HG02642 (cell line): ENCODE results near the gene SMIM5.
"Not testable (repeated sequence)": the region's sequence is repeated elsewhere in the genome, so short reads cannot be mapped to it uniquely, and the experiment has no call there.

Source experiments
- ATAC-seq: cut with Tn5 transposase; IDR thresholded peaks from one replicate; pipeline ENCODE4 v1.9.1; 2021; ENCODE audit warnings: mild to moderate bottlenecking; ENCODE audit not compliant: unreplicated experiment, poor library complexity

The SMIM5 gene, protein sequence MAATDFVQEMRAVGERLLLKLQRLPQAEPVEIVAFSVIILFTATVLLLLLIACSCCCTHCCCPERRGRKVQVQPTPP

DNA sequence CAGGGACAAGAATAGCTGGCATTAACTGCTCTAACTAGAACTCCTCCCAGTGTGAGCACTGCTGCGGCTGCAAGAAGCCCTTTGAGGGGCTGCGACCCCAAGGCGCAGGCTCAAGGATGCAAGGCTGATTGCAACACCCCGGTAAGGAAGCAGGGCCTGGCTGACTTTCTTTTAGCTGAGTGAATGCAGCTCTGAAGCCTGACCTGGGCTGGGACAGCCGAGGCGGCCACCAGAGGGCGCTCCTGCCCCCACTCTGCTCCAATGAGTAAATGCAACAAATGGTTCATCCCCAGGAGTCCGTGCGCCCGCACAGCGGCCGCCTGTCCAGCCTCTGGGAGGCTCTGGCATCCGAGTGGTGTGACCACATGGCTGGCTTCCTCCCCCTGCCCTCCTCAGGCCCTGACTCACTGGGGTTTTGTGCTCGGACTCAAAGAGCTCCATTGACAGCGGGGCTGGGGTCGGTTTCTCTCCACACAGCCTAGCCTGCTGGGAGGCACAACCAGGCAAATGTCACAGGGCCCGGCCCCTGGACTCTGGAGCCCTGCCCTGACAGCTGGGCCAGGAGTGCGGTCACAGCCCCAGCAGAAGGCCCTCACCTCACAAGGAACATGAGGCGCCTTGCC is at the start of gene SMIM5:
SMIM5 (plus strand) TSS at position 572 of the 623 bp plus-strand sequence. CDS start 6,768 bp downstream, outside the sequence.
- peak; percentile 45 for ATAC-seq

DNA sequence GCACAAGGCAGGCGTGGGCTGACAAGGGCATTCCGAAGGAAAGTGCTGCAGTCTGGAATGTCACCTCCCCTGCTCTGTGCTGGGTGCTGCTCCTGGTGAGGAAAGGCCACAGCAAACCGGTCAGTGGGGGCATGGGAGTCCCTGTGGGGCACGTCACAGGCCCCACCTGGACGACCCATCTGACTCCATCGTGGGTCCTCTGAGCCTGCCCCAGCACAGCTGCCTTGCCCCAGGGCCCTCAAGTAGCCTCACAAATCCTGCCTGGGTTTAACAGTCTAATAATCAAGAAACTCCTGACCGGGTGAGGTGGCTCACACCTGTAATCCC is 48.4 kb upstream of the SMIM5 start:
- ATAC-seq = no peak

DNA sequence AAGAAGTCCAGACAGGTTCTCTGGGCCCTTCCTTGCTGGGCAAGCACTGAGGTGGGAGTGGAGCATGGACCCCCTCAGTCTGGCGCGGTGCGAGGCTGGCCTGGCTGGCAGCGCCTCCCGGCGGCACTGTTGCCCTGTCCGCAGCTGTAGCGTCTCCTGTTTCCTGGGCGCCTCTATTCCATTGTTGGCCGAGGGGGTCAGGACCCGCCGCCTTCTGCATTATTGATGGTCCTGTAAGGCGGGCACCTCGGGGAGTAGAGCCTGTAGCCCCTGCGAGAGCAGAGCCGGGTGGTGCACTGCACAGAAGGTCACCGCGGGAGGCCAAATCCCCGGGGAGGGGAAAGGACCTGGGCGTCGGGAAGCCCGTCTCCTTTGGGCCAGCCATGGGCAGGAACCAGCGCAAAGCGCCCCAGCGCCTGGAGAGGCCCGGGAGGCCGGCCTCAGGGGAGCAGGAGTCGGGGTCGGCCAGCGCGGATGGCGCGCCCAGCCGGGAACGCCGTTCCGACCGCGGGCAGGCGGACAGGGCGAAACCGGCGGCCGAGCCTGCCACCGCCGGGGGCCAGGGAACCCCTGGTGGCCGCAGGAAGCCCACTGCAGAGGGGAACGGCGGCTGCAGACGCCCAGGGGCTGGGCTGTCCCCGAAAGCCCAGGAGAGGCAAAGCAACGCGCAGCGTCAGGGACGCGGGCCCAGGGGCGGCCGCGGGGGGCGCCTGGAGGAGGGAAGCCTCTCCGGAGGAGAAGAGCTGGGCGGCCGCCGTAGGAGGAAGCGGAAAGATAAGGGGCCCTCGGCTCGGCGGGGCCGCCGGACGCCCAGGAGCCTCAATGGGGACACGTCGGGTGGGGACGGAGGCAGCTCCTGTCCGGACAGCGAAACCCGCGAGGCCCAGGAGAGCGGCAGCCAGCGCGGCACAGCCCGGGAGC is 45.3 kb upstream of the SMIM5 start, which contains the start of gene MYO15B:
MYO15B (plus strand) TSS at position 126 of the 921 bp plus-strand sequence; CDS start at position 384, 258 bp downstream.
- peak; percentile 20 for ATAC-seq

DNA sequence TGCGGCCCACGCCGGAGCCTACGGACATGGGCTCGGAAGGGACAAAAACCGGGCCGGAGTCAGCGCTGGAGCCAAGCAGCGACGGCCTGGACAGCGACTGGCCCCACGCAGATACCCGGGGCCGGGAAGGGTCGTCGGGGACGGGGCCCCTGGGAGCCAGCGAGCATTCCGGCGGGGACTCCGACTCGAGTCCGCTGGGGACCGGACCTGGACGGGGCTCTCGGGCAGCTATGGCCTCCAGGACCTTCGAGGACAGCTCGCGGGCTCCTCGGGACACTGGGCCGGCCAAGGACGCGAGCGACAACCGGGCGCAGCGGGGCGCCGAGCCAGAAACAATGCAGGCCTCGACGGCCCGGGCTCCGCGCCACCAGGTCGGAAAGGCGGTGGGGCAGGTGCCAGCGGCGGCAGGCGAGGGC is 44.6 kb upstream of the SMIM5 start:
- ATAC-seq = peak; percentile 21

DNA sequence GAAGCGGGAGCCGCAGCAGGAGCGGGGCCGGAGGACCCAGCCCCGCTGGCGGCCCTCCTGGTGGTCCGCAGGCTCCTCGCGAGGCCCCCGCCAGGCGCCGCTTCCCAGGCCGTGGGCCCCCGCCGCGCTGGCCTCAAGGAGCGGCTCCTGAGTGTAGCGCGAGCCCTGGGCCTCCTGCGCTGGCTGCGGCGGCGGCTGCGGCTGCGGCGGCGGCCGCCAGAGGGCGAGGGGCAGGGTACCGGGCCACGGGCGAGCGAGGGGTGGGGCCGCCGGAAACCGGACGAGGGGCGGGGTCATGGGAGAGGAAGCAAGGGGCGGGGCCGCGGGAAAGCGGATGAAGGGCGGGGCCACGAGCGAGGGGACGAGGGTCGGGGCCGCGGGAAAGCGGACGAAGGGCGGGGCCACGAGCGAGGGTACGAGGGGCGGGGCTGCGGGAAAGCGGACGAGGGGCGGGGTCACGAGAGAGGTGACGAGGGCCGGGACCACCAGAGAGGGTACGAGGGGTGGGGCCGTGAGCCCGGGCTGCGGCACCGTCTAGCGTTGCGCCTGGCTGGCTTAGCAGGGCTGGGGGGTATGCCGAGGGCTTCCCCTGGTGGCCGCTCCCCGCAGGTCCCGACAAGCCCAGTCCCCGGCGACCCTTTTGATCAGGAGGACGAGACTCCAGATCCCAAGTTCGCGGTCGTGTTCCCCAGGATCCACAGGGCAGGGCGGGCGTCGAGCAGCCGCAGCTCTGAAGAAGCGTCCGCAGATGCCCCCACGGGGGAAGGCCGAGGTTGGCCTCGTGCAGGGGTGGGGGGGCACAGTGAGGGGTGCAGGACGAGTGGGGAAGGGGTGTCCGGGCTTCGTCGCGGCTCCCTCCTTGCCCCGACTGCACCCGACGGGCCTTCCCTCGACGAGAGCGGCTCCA is 44.0 kb upstream of the SMIM5 start:
- peak; percentile 73 for ATAC-seq

DNA sequence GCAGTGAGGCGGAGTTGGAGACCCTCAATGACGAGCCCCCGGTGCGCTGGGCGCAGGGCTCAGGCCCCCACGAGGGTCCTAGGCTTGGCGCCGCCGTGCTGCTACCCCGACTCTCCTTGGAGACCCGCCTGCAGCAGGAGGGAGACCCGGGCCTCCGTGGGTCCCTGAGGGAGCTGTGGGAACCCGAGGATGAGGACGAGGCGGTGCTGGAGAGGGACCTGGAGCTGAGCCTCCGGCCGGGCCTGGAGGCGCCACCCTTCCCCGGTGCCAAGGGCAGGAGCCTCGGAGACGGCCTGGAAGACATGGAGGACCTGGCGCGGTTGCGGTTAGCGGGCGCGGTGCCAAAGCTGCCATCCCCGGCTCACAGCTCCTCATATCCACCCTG is 43.3 kb upstream of the SMIM5 start:
- ATAC-seq = no peak

DNA sequence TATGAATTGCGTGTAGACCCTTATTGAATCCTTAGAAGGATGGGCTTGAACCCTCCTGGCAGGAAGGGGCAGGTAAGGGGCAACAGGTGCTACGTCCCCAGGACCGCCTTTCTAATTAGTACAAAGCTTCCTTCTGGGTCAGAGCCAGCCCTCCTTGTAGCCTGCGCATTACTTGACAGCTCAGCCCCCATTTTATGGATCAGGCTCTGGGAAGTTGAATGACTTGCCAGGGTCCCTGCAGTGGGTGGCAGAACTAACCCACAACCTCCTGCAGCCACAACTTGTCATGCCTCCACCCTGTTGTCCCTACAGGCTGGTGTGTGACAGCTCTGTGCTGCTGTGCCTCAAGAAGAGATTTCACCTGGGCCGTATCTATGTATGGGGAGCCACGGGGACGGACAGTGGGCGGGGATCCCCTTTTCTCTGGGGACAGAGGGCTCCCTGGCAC is 42.9 kb upstream of the SMIM5 start:
- ATAC-seq = no peak

DNA sequence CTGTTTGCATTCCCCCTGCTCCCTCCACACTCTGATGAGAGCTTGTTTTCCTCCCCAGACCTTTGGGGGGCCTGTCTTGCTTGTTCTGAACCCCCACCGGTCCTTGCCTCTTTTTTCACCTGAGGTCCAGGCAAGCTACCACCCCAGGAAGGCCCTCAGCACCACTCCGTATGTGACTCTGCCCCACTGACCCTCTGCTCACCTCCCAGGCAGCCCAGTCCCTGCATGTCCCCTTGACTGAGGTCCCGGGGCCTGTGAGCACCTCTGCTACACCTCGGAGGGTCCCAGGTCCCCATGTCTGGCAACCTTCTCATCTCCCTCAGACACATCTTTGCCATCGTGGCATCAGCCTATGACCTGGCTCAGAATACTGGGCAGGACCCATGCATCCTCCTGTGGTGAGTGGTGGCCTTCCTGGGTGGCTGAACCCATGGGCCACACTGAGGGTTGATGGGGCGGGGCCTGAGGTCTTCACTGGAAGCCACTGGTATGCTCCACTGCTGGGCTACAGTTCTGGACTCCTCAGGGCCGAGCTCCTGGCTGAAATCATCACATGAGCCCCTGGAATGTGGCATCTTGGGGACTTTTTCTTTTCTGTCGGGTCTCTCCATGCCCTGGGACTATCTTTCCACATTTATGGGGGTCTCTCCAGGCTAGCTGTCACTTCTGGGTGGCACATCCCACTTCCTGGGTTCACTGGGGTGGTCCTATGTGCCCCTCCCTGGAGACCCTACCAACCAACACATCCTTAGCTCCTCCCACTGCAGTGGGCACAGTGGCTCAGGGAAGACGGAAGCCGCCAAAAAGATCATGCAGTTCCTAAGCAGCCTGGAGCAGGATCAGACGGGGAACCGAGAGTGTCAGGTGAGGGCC is 42.1 kb upstream of the SMIM5 start:
- no peak for ATAC-seq

DNA sequence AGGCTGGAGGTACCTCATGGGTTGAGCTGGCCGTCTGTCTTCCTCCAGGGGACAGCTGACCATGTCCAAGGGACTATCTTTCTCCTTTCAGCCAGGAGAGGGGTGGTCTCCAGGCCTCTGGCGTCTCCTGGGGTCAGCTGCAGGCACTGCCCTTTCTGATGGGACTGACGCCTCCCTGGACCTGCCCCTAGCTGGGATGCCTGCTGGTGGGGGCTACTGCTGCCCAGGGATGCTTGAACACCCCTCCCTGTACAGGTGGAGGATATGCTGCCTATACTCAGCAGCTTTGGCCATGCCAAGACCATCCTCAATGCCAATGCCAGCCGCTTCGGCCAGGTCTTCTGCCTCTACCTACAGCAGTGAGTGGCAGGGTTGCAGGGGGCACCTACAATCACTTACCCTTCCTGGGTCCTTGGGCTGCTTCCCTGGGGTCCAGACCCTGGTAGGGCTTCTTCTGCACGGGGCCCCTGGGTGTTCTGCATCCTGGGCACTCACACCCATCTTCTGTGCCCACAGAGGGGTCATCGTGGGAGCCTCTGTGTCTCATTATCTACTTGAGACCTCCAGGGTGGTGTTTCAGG is 41.4 kb upstream of the SMIM5 start:
- no peak for ATAC-seq

DNA sequence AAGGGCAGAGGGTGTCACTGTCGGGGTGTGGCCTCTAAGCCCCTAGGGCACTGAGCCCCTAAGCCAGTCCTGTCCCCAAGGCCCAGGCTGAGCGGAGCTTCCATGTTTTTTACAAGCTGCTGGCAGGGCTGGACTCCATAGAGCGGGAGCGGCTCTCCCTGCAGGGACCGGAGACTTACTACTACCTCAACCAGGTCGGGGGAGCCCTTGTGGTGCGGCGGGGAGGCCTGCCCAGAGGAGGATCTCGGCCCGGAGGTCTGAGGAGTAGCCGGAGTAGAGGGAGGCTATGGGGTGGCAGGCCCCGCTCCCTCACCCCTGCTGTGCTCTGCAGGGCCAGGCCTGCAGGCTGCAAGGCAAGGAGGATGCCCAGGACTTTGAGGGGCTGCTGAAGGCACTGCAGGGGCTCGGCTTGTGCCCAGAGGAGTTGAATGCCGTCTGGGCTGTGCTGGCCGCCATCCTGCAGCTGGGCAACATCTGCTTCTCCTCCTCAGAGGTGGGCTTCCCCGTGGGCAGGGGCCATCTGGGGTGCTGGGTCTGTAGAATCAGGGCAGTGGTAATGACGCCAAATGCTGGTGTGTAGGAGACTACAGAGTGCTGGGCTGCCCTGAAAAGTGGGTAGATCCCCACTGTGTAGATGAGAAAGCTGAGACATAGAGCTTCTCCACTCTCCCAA is 40.8 kb upstream of the SMIM5 start:
- no peak for ATAC-seq

DNA sequence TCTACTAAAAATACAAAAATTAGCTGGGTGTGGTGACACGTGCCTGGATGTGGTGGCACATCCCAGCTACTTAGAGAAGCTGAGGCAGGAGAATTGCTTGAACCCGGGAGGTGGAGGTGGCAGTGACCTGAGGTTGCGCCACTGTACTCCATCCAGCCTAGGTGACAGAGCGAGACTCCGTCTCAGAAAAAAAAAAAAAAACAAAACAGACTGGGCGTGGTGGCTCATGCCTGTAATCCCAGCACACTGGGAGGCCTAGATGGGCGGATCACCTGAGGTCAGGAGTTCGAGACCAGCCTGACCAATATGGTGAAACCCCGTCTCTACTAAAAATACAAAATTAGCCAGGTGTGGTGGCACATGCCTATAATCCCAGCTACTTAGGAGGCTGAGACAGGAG is 39.8 kb upstream of the SMIM5 start:
- ATAC-seq = not testable (repeated sequence)

DNA sequence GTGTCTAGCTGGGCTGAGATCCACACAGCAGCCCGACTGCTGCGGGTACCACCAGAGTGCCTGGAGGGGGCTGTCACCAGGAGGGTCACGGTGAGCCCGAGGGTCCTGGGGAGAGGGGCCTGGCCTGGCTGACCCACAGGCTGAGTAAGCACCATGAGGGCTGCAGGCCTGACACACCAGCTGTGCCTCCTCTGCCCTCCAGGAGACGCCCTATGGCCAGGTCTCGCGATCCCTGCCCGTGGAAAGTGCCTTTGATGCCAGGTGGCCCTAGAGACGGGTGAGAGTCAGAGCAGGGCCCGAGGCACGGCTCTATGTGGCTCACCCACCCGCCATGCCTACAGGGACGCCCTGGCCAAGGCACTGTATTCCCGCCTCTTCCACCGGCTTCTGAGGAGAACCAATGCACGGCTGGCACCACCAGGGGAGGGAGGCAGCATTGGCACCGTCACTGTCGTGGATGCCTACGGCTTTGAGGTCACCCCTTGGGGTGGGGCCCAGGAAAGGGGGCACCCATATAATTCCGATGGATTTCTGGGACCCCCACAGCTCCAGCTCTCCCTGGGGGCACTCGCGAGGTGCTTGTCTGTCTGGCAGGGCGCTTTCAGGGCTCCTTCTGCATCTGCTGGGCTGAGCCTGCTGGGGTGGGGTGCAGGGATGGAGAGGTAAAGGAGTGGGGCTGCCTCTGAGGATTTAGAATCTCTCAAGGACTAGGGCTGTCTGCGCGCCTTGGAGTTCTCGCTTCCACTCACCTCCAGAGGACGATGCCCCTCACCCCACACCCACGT is 38.5 kb upstream of the SMIM5 start:
- ATAC-seq = no peak

DNA sequence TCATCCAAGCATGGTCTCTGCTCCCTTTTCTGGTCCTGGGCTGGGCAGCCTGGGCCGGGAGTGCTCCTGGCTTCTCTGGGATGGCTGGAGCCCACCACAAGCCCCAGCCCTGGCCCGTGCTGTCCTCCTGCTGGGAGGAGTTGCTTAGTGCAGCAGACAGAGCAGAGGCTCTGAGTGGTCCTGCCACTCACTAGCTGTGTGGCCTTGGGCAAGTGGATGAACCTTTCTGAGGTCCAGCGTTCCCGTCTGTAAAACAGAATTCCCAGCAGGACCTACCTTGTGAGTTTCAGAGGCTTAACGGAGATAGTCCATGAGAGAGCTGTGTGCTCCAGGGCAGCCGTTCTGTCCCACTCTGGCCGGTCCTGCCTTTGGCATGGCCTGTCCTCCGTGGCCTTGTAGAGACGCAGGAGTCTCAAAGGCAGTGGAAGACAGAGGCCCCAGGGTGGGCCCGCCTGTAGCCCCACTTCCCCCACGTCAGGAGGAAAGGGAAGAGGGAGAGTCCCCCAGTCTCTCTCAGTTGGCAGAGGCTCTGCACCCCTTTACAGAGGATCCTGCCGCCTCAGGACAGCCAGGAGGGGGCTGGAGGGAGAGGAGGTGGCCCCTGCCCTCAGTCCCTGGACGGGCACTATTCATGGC is 37.8 kb upstream of the SMIM5 start:
- ATAC-seq = no peak

DNA sequence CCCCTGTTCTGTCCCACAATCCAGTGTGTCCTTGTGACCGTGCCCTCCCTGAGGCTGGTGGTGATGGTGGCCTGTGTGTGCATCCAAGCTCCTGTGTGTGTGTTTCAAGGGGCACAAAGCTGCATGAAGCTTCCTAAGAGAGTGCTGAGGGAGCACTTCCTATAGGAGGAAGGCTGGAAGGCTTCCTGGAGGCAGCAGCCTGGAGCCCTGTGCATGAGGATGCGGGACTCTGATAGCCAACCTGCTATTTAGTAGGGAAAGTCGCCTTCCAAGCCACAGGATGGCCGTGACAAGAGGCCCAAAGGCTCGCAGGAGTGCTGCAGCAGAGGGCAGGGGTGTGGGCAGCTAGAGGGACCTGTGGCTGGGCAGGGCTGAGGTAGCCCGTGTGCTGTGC is 37.3 kb upstream of the SMIM5 start:
- ATAC-seq = no peak

DNA sequence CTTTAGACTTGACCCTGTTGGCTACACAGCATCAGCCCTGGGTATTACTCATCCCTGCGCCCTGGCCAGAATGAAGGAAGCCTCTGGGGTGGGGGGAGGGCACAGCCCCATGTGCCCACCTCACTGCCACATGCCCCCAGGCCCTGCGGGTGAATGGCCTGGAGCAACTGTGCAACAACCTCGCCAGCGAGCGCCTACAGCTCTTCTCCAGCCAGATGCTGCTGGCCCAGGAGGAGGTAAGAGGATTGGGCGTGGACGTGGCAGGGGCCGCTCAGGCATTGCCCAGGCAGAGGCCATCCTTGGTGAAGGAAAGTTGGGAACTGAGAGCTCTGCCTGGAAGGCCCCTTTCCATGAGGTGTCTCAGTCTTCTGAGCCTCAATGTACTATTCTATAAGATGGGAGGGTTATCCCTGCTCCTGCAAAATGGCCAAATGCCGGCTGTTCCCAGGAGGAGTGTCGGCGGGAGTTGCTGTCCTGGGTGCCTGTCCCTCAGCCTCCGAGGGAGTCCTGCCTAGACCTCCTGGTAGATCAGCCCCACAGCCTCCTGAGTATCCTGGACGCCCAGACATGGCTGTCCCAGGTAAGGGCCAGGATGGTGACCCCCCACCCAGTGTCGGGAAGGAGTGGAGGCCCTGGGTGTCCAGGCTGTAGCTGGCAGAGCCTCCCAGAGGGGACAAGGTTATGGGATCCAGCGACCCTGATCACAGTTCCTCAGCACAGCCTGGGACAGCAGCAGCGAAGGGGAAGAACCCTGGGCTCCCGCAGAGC is 36.7 kb upstream of the SMIM5 start:
- ATAC-seq = no peak

DNA sequence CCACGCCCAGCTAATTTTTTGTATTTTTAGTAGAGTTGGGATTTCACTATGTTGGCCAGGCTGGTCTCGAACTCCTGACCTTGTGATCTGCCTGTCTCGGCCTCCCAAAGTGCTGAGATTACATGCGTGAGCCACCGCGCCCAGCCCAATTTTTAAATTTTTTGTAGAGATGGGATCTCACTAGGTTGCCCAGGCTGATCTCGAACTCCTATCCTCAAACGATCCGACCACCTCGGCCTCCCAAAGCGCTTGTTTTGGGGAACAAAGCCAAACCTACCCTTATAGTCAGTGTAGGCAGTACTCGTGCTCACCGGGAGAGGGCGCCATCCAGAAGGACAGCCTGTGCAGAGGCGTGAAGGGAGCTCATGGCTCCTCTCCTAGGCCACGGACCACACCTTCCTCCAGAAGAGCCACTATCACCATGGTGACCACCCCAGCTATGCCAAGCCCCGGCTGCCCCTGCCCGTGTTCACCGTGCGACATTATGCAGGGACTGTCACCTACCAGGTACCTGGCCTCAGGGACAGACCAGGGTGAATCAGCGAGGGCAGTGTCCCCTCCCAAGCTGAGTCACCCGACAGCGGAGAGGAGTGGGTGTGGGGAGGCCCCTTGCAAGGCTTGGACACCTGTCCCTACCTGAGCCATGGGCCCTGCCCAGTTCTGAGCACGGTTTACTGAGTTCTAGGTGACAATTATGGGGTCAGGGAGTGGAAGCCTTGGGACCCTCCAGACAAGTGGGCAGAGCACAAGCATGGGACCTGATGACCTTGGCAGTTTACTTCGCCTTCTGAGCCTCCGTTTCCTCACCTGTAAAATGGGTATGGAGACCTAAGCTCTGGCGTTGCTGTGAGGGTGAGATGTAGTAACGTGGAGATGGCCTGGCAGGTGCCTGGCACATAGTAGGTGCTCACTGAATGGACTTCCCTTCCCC is 31.9 kb upstream of the SMIM5 start:
- no peak for ATAC-seq
